GM12865 (cell line): Measurements from ENCODE around the gene KCTD19.

Experiments
- DNase-seq: peaks from one replicate; pipeline ENCODE4 v3.0.0; 2010; ENCODE audit warnings: low read depth
- H3K4me3 ChIP-seq: 2 replicates; pipeline ENCODE4 v1.5.1; 2011; ENCODE audit warnings: mild to moderate bottlenecking, low read depth, low read length, control low read depth
- TF ChIP-seq, protein P1 (sequence below): IDR thresholded peaks from 2 replicates; pipeline ENCODE4 v1.5.1; 2011; ENCODE audit warnings: low read length, control low read depth, low read depth, inconsistent platforms; ENCODE audit not compliant: insufficient read depth; ENCODE audit errors: missing control alignments

KCTD19 gene

DNA sequence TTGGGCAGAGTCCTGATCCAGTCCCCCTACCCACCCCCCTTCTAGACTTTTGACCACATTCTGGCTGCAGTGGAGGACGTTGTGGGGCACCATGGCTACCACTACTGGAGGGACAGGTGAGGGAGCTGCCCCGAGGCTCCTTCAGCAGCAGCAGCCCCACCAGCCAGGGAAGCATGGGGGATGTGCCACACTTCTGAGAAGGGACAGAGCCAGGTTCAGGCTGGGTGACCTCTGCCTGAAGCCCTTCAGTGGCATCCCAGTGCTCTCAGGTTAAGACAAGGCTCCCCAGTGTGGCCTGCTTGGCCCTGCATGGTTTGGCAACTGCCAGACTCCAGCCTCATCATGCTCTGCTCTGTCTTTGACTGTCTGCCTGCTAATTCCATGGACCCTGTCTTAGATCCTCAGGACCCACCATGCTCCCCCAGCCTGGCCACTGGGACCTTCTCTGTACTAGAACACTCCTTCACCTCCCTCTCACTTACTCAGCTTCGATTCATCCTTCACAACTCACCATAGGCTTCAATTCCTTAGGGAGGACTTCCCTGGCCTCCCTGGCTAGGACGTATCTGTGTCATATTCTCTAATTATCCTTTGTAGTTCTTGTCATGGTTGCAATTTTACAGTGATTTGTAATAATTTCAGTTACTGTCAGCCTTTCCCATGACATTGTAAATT is 68.9 kb downstream of the KCTD19 start:
- no peak overlapping the region for H3K4me3 ChIP-seq
- no peak for DNase-seq
- TF ChIP-seq, protein P1, sequence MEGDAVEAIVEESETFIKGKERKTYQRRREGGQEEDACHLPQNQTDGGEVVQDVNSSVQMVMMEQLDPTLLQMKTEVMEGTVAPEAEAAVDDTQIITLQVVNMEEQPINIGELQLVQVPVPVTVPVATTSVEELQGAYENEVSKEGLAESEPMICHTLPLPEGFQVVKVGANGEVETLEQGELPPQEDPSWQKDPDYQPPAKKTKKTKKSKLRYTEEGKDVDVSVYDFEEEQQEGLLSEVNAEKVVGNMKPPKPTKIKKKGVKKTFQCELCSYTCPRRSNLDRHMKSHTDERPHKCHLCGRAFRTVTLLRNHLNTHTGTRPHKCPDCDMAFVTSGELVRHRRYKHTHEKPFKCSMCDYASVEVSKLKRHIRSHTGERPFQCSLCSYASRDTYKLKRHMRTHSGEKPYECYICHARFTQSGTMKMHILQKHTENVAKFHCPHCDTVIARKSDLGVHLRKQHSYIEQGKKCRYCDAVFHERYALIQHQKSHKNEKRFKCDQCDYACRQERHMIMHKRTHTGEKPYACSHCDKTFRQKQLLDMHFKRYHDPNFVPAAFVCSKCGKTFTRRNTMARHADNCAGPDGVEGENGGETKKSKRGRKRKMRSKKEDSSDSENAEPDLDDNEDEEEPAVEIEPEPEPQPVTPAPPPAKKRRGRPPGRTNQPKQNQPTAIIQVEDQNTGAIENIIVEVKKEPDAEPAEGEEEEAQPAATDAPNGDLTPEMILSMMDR = no peak

GRCh38 chr16:67256701-67257230 is 69.8 kb downstream of the KCTD19 start:
- H3K4me3 ChIP-seq = no peak overlapping the region
- DNase-seq = no peak
- TF ChIP-seq, protein P1 = no peak

- no peak for DNase-seq
- no peak overlapping the region for H3K4me3 ChIP-seq
- TF ChIP-seq, protein P1 = no peak
Measured at GRCh38 chr16:67255553-67256221, 70.9 kb downstream of the KCTD19 start.

- DNase-seq = no peak
- H3K4me3 ChIP-seq = no peak overlapping the region
- TF ChIP-seq, protein P1 = no peak
Measured at GRCh38 chr16:67254801-67255552, 71.6 kb downstream of the KCTD19 start.

DNA sequence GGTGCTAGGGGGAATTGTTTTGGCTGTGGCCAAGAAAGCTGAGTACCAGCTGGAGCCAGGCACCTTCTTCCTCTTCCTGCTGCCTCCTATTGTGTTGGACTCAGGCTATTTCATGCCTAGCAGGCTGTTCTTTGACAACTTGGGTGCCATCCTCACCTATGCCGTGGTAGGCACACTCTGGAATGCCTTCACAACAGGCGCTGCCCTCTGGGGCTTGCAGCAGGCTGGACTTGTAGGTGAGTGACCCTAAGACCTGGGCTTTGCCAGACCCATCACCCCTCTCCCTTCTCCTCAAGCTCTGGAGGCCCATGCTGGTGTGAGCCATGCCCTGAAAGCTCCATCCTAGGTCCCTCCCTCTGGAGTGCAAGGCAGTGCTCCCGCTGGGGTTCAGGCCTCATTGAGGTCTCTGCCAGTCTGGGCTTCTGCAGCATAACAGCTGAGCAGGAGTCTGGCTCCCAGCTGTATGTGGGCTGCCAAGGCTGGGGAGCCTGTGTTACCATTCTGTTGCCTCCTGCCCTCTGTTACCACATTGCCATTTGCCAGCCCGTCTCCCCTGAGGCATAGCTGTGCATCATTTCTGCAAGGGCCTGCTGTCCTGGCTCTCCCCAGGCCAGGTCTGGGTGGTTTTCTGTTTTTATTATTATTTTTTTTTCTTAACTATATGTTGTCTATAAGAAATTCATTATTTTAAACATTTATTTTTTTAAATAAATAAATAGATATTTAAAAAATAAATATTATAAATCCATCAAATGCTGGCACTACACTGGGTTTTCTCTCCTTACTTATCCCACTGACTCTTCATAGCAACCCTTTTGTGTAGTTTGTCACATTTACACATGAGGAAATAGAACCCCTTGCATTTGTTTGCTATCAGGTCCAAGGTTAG is 73.7 kb downstream of the KCTD19 start:
- no peak for DNase-seq
- TF ChIP-seq, protein P1 = no peak
- H3K4me3 ChIP-seq = no peak overlapping the region

DNA sequence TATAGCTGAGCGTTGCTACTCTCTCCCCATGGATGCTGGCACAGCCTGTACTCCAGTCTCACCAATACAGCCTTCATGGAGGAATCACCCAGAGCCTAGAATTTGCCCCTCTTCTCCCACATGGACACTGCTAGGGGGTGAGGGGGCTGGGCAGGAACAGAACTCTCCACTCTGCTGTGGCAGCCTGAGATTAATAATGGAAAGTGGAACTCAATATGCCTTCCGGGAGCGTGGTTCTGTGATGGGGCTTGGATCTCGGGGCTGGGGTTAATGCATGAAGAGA is 76.6 kb downstream of the KCTD19 start:
- TF ChIP-seq, protein P1 = no peak
- H3K4me3 ChIP-seq = no peak overlapping the region
- DNase-seq = no peak
